NCI-H446 treated with DMSO at 0.1 percent for 48 hours (cell line): ENCODE data around the gene PCP4L1.
A peak's percentile ranks its signal among the peaks of the same experiment; 100 is the strongest.
"Not testable (repeated sequence)": the region's sequence is repeated elsewhere in the genome, so short reads cannot be mapped to it uniquely, and the experiment has no call there.

Experiments
- DNase-seq: peaks from one replicate; lab custom pipeline; 2025; lab: John Stamatoyannopoulos, UW

The PCP4L1 gene

DNA sequence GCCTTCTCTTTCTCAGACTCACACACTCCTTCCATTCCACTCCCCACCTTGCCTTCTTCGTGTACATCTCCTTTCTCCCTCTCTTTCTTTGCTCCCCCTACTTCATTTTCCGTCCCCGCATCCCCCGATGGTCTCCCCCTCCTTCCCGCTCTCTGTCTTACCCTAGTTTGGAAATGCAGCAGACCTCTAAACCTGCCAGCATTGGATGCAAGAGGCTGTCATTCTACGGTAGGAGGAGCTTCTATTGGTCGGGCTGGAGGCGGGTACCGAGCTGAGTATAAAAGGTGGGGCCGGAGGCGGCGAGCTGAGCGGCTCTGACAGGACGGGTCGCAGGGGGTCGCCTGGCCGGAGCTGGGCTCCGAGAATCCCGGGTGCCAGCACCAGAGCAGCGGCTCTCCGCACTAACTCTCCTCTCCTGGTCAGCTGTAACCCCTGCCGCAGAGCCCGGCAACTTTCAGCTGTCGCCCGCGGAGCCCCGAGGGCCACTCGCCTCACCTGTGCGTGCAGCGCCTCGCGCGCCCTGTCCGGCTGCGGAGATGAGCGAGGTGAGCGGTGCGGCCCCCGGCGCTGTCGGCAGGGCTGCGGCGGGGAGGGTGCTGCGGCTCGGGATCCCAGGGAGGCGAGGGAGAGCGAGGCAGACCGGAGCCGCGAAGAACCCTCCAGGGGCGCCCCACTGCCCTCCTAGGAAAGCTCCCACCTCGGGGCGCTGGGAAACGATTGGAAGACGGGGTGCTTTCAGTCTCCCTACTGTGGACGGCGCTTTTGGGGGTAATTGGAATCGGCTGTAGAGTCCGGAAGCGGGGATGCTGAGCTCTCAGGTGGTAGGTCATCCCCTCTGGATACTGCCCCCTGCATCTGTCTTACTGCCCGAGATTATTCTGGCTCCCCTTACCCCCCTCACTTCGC lies at the start of gene PCP4L1:
Gene PCP4L1 (plus strand): TSS at position 307 of the 906 bp plus-strand sequence. CDS start 230 bp downstream, at position 537.
- DNase-seq: peak; percentile 12

DNA sequence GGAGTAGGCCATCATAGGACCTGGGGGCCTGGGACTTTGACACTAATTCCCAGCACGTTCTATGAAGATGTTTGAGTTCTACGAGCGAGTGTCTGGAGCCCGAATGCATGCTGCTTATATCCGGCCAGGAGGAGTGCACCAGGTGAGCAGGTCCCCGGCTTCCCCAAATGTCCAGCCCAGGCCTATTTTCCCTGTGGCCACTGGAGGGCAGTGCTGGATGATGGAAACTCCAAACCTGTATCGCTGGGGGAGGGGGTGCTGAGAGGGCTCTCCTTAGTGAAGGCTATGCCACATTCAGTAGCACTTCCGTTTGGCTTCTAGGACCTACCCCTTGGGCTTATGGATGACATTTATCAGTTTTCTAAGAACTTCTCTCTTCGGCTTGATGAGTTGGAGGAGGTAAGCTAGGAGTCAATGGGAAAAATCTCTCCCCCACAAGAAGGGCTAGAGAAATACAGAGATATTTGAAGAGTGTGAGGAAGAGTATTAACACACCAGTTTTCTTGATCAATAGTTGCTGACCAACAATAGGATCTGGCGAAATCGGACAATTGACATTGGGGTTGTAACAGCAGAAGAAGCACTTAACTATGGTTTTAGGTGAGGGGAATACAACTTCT lies 48.6 kb upstream of the PCP4L1 start:
- peak; percentile 9 for DNase-seq

DNA sequence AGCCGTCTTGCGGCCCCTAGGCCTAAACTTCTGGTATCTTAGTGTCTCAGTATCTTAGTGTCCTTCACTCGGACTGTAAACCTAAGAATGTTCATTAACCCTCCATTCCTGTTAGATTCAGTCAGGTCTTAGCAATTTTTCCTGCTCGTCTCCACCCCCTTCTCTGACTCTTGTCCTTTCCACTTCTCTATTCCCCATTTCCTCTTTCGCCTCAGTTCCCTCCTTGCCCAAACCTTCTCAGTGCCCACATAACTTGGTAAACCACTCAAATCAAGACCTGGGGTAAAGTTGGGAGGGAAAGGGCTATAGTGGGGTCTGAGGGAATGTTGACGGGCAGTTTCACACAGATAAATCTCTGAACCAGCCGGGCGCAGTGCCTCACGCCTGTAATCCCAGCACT lies 44.2 kb upstream of the PCP4L1 start:
- no peak for DNase-seq

GRCh38 chr1:161215076-161215475 lies 43.5 kb upstream of the PCP4L1 start, which contains the start of gene FCER1G:
TSS of gene FCER1G (plus strand) at chr1:161215295. CDS start at chr1:161215322, 27 bp downstream.
- no peak for DNase-seq

DNA sequence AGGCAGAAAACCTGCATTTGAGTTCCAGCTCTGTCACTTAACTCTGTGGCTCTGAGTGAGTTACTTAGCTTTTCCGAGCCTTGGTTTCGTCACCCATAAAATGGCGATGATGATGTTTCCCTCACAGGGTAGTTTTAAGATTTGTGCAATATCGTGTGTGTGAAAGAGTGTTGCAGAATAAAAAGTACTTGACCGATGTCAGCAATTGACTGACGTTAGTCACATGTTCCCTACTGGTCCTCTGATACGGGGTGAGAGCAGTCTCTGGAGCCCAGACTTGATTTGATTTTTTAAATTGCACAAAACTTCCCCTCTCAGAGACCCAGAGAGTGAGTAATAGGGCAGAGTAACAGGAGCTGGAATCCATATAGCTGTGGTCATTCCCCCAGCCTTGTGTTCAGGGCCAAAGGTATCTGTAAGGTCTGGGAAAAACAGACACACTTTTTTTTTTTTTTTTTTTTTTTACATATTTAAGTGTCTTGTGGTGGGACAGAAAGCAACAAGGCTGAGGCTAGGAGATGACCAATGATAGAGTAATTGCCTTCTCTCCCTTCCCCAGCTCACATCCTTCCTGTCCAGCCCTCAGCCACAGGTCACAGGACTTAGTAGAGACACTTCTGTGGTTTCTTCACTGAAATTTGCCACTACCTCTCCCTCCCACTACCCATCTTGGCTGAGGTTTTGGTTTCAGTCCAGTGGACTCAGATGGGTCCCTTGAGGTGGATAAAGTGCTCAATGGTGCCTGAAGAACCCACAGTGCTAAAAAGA lies 41.4 kb upstream of the PCP4L1 start:
- DNase-seq: no peak

DNA sequence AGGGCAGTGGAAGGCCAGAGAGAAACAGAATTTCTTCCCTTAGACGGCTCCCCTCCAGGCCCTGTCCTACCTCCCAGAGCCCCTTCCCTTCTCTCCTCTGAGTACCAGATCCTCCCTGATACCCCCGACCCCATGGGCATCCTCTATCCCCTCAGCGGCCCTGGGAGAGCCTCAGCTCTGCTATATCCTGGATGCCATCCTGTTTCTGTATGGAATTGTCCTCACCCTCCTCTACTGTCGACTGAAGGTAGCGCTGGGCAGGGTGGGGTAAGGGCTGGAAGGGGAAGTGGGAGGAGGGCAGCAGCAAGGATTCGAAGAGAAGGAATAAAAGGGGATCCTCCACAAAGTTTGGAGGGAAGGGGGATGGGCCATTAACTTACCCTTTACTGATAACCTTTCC lies 40.7 kb upstream of the PCP4L1 start:
- no peak for DNase-seq

- no peak for DNase-seq
Observed at GRCh38 chr1:161218301-161219077, 40.1 kb upstream of the PCP4L1 start.

DNA sequence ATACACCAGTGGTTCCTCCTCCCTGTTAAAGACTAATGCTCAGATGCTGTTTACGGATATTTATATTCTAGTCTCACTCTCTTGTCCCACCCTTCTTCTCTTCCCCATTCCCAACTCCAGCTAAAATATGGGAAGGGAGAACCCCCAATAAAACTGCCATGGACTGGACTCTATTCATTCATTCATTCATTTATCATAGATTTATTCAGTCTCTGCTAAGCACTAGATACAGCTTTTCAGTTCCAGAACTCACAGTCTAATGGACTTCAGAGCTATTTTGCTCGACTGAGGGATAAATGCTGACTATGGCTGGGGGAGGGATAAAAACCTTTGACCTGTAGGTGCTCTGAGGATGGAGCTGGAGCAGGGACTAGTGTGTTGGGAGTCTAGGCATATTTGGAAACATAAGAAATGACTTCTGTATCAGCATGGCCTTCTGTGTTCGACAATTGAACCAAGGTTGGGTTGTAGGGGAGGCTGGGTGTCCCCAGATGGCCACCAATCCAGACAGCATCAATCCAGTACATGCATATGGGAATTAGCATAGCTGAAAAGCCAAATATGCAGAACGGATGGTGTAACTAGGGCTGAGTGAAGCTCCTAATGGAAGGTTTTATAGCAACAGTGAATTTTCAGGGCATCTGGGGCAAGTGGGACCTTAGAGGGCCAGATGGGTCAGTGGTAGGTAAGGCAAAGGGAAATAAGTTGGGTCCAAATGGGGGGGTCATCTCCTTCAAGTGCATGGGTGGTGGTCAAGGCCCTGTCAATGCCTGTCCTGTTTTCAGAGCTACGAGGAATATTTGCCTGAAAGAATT lies 39.3 kb upstream of the PCP4L1 start:
- DNase-seq: no peak

DNA sequence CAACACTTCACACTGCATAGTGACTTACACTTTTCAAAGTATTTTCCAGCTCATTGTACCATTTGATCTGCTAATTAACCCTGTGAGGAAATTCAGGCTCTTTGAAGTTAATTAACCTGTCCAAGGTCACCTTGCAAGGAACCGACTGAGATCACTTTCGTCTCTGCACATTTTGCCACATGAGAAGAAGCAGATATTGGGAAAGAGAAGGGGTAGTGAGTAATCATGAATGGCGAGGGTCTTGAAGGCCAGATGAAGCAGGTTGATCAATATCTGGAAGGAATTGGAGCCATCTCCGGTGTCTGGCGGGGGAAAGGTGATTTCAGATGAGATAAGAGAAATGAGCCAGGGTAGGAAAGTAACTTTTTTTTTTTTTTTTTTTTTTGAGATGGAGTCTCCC lies 38.5 kb upstream of the PCP4L1 start:
- no peak for DNase-seq

GRCh38 chr1:161222175-161223019 lies 36.1 kb upstream of the PCP4L1 start:
- DNase-seq: no peak

- DNase-seq: no peak
Observed at GRCh38 chr1:161223805-161224694, 34.5 kb upstream of the PCP4L1 start.

GRCh38 chr1:161224695-161225087 lies 33.9 kb upstream of the PCP4L1 start:
- DNase-seq: not testable (repeated sequence)

- no peak for DNase-seq
Observed at GRCh38 chr1:161225178-161225533, 33.4 kb upstream of the PCP4L1 start.

- DNase-seq: peak; percentile 99
Observed at GRCh38 chr1:161225534-161226319, 32.8 kb upstream of the PCP4L1 start, which contains the start of gene TOMM40L. TSS of gene TOMM40L (plus strand) at chr1:161226060. CDS start at chr1:161226490, 430 bp downstream.

GRCh38 chr1:161226320-161226711 lies 32.2 kb upstream of the PCP4L1 start:
- no peak for DNase-seq

- DNase-seq: no peak
Observed at GRCh38 chr1:161226759-161227158, 31.8 kb upstream of the PCP4L1 start.

- peak; percentile 58 for DNase-seq
Observed at GRCh38 chr1:161227196-161227871, 31.2 kb upstream of the PCP4L1 start.
